Measurements from ENCODE around the gene TENT5C.

TENT5C gene

DNA sequence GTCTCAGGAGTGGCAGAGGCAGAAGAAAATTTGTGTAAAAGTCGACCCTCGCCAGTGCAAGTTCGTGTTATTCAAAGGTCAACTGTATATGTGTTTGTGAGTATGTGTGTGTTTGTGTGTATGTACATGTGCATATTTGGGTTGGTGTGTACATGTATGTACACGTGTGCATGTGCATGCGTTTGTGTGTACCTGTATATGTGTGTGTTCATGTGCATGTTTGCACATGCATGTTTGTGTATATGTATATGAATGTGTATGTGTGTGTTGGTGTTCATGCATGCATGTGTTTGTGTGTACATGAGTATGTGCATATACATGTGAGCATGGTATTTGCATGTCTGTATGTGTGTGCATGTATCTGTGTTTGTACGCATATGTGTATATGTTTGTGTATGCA lies 21.7 kb upstream of the TENT5C start:
- no peak for DNase-seq (ENCODE audit: extremely low spot score)
- POLR2A ChIA-PET: no interaction called here
- CTCF ChIA-PET: no interaction called here
- TF ChIP-seq LEF1 (IDR thresholded peaks at IDR 0.05; ENCODE audit: borderline replicate concordance) (no peak), CTBP1 (IDR thresholded peaks at IDR 0.05; ENCODE audit: borderline replicate concordance) (no peak), FOXM1 (IDR thresholded peaks at IDR 0.05; ENCODE audit: borderline replicate concordance) (no peak), SUZ12 (IDR thresholded peaks at IDR 0.05) (no peak), NFRKB (IDR thresholded peaks at IDR 0.05) (no peak), ELF4 (IDR thresholded peaks at IDR 0.05) (no peak), L3MBTL2 (conservative IDR thresholded peaks at IDR 0.05) (no peak), FOXK2 (IDR thresholded peaks at IDR 0.05) (no peak), HDGF (IDR thresholded peaks at IDR 0.05; ENCODE audit: borderline replicate concordance) (no peak), SP1 (IDR thresholded peaks at IDR 0.05) (no peak), ARNT (IDR thresholded peaks at IDR 0.05) (no peak), ZNF384 (IDR thresholded peaks at IDR 0.05) (no peak), TARDBP (IDR thresholded peaks at IDR 0.05) (no peak), BHLHE40 (IDR thresholded peaks at IDR 0.05; ENCODE audit: borderline replicate concordance) (no peak)
- TF ChIP-seq, protein P1, sequence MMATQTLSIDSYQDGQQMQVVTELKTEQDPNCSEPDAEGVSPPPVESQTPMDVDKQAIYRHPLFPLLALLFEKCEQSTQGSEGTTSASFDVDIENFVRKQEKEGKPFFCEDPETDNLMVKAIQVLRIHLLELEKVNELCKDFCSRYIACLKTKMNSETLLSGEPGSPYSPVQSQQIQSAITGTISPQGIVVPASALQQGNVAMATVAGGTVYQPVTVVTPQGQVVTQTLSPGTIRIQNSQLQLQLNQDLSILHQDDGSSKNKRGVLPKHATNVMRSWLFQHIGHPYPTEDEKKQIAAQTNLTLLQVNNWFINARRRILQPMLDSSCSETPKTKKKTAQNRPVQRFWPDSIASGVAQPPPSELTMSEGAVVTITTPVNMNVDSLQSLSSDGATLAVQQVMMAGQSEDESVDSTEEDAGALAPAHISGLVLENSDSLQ (IDR thresholded peaks at IDR 0.05): no peak

DNA sequence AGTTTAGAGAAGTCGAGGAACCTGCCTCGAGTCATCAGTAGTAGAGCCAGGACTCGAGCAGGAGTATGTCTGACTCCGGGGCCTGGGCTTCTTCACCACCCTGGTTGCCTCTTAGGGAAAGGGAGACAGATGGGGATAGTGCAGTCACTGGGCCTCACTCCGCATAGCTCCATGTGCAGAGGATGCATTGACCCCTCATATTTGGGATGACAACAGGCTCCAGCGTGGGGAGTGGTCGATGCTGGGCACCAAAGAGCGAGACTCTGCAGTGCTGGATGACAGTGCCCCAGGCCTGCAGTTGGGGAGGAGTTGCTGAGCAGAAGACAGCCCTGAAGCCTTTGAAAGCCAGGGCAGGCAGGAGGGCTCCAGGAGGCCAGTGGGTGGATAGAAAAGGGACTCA lies 20.8 kb upstream of the TENT5C start:
- no peak for TF ChIP-seq FOXK2 (IDR thresholded peaks at IDR 0.05)
- no peak for DNase-seq (ENCODE audit: extremely low spot score)
- POLR2A ChIA-PET: no interaction called here
- CTCF ChIA-PET: no interaction called here

DNA sequence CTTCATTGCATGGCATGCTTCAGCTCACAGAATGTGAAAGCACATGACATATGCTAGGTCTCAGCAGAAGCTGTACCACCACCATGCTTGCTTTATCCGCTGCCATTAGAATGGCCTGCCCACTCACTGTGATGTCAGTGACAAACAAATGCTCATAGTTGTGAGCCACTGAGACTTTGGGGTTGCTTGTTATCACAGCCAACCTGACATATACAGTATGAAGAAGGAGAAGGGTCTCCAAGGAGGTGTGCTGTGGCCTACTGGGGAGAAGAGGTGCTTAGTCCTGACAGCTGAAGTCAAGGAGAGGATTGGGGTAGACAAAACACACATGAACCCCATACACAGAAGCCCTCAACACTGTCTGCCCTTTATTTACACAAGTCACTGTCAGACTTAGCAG lies 19.5 kb upstream of the TENT5C start:
- ChIA-PET CTCF (no interaction called here), POLR2A (no interaction called here)
- TF ChIP-seq, protein P1 (IDR thresholded peaks at IDR 0.05): no peak
- TF ChIP-seq FOXA1 (IDR thresholded peaks at IDR 0.05) (no peak), SUZ12 (IDR thresholded peaks at IDR 0.05) (no peak), ARNT (IDR thresholded peaks at IDR 0.05) (no peak), ELF4 (IDR thresholded peaks at IDR 0.05) (no peak), L3MBTL2 (conservative IDR thresholded peaks at IDR 0.05) (no peak), LEF1 (IDR thresholded peaks at IDR 0.05; ENCODE audit: borderline replicate concordance) (no peak), TARDBP (IDR thresholded peaks at IDR 0.05) (no peak), CTBP1 (IDR thresholded peaks at IDR 0.05; ENCODE audit: borderline replicate concordance) (no peak), NFRKB (IDR thresholded peaks at IDR 0.05) (no peak), FOXM1 (IDR thresholded peaks at IDR 0.05; ENCODE audit: borderline replicate concordance) (no peak), SP1 (IDR thresholded peaks at IDR 0.05) (no peak), FOXK2 (IDR thresholded peaks at IDR 0.05) (no peak), BHLHE40 (IDR thresholded peaks at IDR 0.05; ENCODE audit: borderline replicate concordance) (no peak), ZNF384 (IDR thresholded peaks at IDR 0.05) (no peak), HDGF (IDR thresholded peaks at IDR 0.05; ENCODE audit: borderline replicate concordance) (no peak)
- DNase-seq (ENCODE audit: extremely low spot score): no peak

DNA sequence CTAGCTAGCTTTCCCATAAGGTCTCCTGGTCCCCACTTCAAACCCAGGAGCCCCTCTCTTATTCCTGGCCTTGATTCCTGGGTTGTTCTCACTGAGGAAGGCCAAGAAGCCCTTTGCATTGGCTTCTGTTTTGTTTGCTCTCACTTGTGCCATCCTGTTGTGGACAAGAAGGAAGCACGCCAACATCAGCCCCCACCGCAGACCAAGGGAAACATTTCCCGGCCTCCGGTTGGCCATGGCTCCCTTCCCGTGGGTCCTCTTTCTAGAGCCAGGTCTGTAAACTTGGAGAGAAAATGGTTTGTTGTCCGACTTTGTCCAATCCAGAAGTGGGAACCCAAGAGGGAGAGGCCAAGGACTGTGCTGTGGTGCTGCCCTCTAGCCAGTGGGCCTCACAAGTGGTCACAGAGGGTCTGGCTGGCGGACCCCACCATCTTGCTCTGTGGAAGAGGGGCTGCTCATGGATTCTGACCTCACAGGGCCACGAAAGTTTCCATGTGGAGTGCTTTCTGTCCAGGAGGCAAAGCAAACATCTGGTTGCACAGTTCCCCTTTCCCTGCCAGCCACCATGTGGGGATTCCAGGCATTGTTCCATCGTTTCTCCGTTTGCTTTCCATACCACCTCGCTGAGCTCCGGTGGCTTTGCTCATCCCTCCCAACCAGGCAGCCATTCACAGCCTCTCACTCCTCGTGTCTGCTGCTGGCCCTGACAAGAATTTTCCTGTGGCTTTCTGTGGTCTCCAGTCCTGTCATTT lies 18.9 kb upstream of the TENT5C start:
- no peak for TF ChIP-seq TARDBP (IDR thresholded peaks at IDR 0.05)
- no peak for TF ChIP-seq CTBP1 (IDR thresholded peaks at IDR 0.05; ENCODE audit: borderline replicate concordance)
- TF ChIP-seq ARNT (IDR thresholded peaks at IDR 0.05): no peak
- TF ChIP-seq ELF4 (IDR thresholded peaks at IDR 0.05): no peak
- no peak for TF ChIP-seq NFRKB (IDR thresholded peaks at IDR 0.05)
- TF ChIP-seq HDGF (IDR thresholded peaks at IDR 0.05; ENCODE audit: borderline replicate concordance): no peak
- TF ChIP-seq, protein P1 (IDR thresholded peaks at IDR 0.05): no peak
- no peak for TF ChIP-seq L3MBTL2 (conservative IDR thresholded peaks at IDR 0.05)
- TF ChIP-seq LEF1 (IDR thresholded peaks at IDR 0.05; ENCODE audit: borderline replicate concordance): no peak
- no peak for TF ChIP-seq FOXA1 (IDR thresholded peaks at IDR 0.05)
- no peak for TF ChIP-seq BHLHE40 (IDR thresholded peaks at IDR 0.05; ENCODE audit: borderline replicate concordance)
- DNase-seq (ENCODE audit: extremely low spot score): no peak
- POLR2A ChIA-PET: no interaction called here
- CTCF ChIA-PET: no interaction called here

DNA sequence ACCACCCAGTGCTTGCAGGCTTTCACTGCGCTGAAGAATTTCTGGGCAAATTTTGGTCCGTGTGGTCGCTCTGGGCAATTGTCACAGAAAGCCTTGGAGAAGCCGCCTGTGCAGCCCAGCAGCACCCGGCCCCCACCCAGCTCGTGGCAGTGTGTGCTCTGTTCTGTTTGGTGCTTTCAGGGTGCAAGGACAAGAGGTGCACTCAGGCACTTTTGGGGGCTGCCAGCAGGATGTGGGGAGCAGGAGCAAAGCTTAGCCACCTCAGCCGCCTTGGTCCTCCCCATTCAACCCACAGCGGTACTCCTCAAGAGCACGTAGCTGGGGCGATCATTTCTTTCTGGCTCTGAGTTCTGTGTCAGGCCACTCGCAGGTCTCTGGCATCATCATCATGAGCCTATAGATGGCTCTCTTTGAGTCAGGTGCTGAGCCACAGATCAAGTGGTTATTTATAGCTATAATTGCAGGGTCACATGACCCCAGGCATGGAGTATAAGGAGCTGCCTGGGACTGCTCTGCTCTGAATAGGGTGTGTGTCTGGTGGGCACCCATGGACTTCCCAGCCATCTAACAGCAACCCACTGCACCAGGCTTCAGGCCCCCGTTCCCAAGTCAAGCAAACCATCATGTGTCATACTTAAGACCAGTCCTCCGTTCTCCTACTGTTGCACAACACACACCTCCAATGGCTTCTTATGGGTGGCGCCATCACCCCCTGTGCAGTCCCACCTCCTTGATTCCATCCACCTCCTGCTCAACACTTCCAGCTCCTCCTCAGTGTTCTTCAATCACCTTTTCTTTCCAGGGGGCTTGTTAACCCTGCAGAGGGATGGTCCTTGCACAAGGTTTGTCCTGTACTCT lies 18.1 kb upstream of the TENT5C start:
- ChIA-PET POLR2A (no interaction called here), CTCF (no interaction called here)
- DNase-seq (ENCODE audit: extremely low spot score): no peak
- TF ChIP-seq L3MBTL2 (conservative IDR thresholded peaks at IDR 0.05): no peak
- TF ChIP-seq, protein P1 (IDR thresholded peaks at IDR 0.05): no peak
- no peak for TF ChIP-seq ELF4 (IDR thresholded peaks at IDR 0.05)
- TF ChIP-seq LEF1 (IDR thresholded peaks at IDR 0.05; ENCODE audit: borderline replicate concordance): no peak
- TF ChIP-seq BHLHE40 (IDR thresholded peaks at IDR 0.05; ENCODE audit: borderline replicate concordance): no peak
- TF ChIP-seq TARDBP (IDR thresholded peaks at IDR 0.05): no peak

Measured in HEK293T (cell line).